Esophagus mucosa (tissue), 1 donor: ENCODE data around the gene SELE. TPM values are rescaled to one million over a fixed set of nuclear protein-coding genes. Genes with fewer than 3 reads are reported as not detected.

Experiments used
- ATAC-seq: fragments of 200-7000 bp; cut with Tn5 transposase; one replicate; pipeline ENCODE4 v1.9.1; 2020
- total RNA-seq: library from RNA; stranded (reverse); gene quantifications from one replicate; pipeline ENCODE4 v1.2.4, GENCODE V29; 2023
- donor health status: DM: yes; HTN: yes; CAD: no.

Gene SELE
- total RNA-seq, 1 donor from 2014 or later = 0.56 TPM

DNA sequence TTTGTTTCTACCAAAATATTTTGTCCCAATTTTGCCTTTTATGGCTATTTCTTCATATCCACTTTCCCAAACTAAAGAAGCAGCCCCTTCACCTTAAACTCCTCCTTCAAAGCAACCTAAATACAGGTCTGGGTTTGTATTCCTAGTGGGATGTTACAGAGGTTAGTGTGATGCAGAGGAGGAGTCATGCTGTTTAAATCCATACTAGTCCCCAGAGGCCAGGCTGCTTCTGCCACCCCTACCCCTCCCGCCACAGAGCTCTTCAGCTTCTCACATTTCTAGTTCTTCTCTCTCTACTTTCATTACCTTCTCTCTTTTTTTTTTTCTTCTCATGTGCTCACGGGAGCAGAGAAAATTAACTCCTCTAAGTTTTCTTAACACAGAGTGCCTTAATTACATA, 51.8 kb downstream of the SELE start:
- no peak for ATAC-seq

DNA sequence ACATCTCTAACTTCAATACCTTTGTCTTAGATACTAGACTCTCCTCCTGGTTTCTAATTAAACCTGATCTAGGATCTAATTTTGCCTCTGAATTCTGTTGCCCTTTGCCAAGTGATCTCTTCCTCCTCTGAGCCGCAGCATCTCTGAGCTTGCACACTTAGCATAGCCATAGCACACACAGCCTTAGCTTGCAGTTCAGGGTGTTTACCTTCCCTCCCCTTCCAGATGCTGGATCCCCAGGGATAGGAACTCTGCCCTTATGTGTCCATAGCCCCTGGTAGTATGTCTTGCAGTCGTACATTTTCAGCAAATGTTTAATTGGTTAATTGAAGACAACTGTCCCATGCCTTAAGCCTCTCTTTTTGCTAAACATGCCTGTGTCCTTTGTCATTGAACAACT, 52.7 kb downstream of the SELE start:
- ATAC-seq = no peak

DNA sequence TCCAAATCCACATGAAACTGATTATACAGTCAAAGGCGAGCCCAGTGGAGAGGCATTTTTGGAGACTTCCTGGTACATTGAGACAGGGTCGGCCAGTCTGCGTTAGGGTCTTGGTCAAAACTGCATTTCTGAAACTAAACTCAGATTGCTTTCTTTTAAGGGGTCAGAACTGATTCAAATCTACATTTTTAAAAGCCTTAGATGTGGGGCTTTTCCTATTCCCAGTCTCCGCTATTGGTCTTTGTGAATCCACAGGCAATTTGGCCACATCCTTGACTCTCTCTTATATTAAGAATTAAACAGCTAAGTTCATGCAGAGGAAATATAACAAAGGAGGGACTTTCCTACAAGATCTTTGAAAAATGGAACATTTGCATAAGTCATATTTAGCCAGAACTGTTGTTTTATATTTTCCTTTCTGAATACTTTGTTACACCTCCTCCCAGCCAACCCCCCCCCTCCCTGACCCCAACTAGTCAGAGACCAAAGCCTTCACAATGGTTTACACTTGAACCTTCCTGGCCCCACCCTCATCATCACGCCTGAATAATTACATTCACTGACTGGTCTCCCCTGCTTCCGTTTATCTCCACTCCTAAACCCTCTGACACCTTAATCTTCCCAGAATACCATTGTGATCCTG, 53.4 kb downstream of the SELE start:
- ATAC-seq = peak; percentile 47

DNA sequence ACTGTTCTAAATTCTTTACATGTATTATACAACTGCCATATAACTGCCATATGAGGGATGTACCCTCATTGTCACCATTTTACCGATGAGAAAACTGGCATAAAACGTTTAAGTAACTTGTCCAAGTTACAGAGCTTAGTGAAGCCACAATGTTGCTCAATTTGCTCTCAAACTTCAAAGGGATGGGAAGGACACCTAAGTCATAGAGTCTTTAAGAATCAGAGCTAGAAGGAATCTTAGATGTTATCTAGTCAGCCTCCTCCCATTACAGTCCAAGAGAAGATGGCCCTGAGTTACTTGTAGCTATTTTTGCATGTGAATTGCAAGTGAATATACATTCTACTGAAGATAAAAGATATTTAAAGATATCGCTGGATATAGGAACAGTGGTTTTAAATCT, 54.2 kb downstream of the SELE start:
- no peak for ATAC-seq

GRCh38 chr1:169676001-169676400, 57.9 kb downstream of the SELE start:
- ATAC-seq = no peak

Other genes starting within 250 kb of the SELE start
- gene SLC19A2, start 248.1 kb downstream of the SELE start, total RNA-seq = 4.1 TPM
- gene F5, start 147.6 kb downstream of the SELE start, total RNA-seq = 0.20 TPM
- gene SELP, start 104.0 kb downstream of the SELE start, total RNA-seq = 5.3 TPM
- gene SELL, start 22.5 kb downstream of the SELE start, total RNA-seq = 1.0 TPM
- 5.5 TPM for gene METTL18, start 60.8 kb upstream of the SELE start, total RNA-seq
- gene SCYL3, start 159.8 kb upstream of the SELE start, total RNA-seq = 7.8 TPM